Measurements from ENCODE around the gene SPATA33. TPM values are rescaled to one million over a fixed set of nuclear protein-coding genes. Genes with fewer than 3 reads are reported as not detected.

The SPATA33 gene
- total RNA-seq, 2 experiments from 2014 or later, result 4.4 to 7.1 TPM

DNA sequence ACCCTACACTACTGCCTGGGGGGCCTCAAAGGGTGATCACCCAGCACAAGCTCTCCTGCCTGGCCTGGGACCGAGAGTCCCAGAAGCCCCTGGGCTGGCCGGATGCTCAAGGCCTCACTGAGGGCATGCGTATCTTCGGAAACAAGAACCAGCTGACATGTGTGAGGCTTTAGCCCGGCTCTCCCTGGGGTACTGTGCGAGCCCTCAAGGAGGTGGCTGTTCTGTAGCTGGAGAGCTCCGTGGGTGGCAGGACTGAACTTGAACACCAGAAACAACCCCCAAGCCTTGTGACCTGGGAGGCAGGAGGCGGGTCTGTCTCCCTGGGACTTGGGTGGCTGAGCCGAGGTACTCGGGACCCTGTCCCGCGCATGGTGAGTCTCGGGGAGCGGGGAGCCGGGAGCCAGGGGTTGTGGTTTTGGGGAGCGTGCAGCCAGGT is 37.2 kb upstream of the SPATA33 start:
- H3K4me3 Mint-ChIP-seq, result no peak overlapping the region
- peaks cover 15% of the 10 kb centered on the region for H3K4me1 Mint-ChIP-seq (ENCODE audit: low read depth)
- POLR2A ChIA-PET, result no interaction called here
- TF ChIP-seq, protein P1, sequence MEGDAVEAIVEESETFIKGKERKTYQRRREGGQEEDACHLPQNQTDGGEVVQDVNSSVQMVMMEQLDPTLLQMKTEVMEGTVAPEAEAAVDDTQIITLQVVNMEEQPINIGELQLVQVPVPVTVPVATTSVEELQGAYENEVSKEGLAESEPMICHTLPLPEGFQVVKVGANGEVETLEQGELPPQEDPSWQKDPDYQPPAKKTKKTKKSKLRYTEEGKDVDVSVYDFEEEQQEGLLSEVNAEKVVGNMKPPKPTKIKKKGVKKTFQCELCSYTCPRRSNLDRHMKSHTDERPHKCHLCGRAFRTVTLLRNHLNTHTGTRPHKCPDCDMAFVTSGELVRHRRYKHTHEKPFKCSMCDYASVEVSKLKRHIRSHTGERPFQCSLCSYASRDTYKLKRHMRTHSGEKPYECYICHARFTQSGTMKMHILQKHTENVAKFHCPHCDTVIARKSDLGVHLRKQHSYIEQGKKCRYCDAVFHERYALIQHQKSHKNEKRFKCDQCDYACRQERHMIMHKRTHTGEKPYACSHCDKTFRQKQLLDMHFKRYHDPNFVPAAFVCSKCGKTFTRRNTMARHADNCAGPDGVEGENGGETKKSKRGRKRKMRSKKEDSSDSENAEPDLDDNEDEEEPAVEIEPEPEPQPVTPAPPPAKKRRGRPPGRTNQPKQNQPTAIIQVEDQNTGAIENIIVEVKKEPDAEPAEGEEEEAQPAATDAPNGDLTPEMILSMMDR (IDR thresholded peaks at IDR 0.05), result no peak
- Histone ChIP-seq H3K4me1 (ENCODE audit: insufficient read depth, low read length) (peaks cover 17% of the 10 kb centered on the region), H3K9me3 (ENCODE audit: control insufficient read depth in 1 of 2, insufficient read depth in 1 of 2, low read length in 2 of 2) (peaks cover 0 to 20% of the 10 kb centered on the region in 2 experiments), H3K27me3 (ENCODE audit: control insufficient read depth in 1 of 2, insufficient read depth in 2 of 2, low read length in 2 of 2) (peaks cover 0 to 2% of the 10 kb centered on the region in 2 experiments), H3K27ac (ENCODE audit: low read depth in 1 of 2, low read length in 2 of 2) (no peak overlapping the region), H3K36me3 (ENCODE audit: insufficient read depth, low read length) (no peaks in the 10 kb centered on the region), H3K4me3 (ENCODE audit: low read length) (no peak overlapping the region)
- intact Hi-C loops (cut with DNase I, micrococcal nuclease), result no loop called here
- no peak for DNase-seq
- no peak for ATAC-seq (ENCODE audit: poor library complexity)
- H3K9me3 Mint-ChIP-seq, result no peaks in the 10 kb centered on the region
- H3K27me3 Mint-ChIP-seq, result no peaks in the 10 kb centered on the region
- H3K36me3 Mint-ChIP-seq (ENCODE audit: low read depth), result no peaks in the 10 kb centered on the region
- CTCF ChIA-PET, result no interaction called here
- no peak overlapping the region for H3K27ac Mint-ChIP-seq

DNA sequence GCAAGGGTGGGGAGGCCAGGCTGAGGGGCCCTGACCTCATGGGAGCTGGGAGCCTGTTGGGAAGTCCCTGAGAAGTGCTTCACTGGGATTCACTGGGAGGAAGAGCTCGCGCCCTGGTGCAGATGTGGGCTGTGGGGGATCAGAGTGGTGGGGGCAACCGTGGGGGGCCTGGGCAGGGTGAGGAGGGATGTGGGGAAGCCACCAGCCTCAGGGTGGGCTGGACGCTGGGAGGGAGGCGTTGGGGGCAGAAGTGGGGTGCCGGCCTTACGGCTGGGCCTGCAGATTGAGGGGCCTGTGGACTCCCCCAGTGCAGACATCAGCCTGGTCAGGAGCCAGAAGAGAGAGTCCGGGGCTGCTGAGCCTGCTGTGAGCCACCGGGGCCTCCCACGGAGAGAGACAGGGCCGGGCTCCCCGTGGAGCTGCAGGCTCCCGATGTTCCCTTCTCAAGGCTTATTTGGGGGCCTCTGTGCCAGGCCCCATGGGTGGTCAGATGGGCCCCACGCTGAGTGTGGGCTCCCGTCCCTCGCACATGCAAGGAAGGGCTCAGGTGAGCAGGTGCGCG is 36.4 kb upstream of the SPATA33 start:
- no peak overlapping the region for H3K4me3 Mint-ChIP-seq
- no peak for ATAC-seq (ENCODE audit: poor library complexity)
- POLR2A ChIA-PET, result no interaction called here
- TF ChIP-seq, protein P1 (IDR thresholded peaks at IDR 0.05), result no peak
- H3K9me3 ChIP-seq (ENCODE audit: control insufficient read depth in 1 of 2, insufficient read depth in 1 of 2, low read length in 2 of 2), result peaks cover 0 to 12% of the 10 kb centered on the region in 2 experiments
- H3K4me3 ChIP-seq (ENCODE audit: low read length), result no peak overlapping the region
- intact Hi-C loops (cut with DNase I, micrococcal nuclease), result no loop called here
- CTCF ChIA-PET, result no interaction called here
- H3K36me3 ChIP-seq (ENCODE audit: insufficient read depth, low read length), result no peaks in the 10 kb centered on the region
- H3K27me3 Mint-ChIP-seq, result no peaks in the 10 kb centered on the region
- H3K4me1 ChIP-seq (ENCODE audit: insufficient read depth, low read length), result peaks cover 16% of the 10 kb centered on the region
- H3K36me3 Mint-ChIP-seq (ENCODE audit: low read depth), result no peaks in the 10 kb centered on the region
- no peak overlapping the region for H3K27ac ChIP-seq (ENCODE audit: low read depth in 1 of 2, low read length in 2 of 2)
- peaks cover 0 to 2% of the 10 kb centered on the region in 2 experiments for H3K27me3 ChIP-seq (ENCODE audit: control insufficient read depth in 1 of 2, insufficient read depth in 2 of 2, low read length in 2 of 2)
- H3K27ac Mint-ChIP-seq, result no peak overlapping the region
- DNase-seq, result no peak
- H3K4me1 Mint-ChIP-seq (ENCODE audit: low read depth), result peaks cover 12% of the 10 kb centered on the region
- H3K9me3 Mint-ChIP-seq, result no peaks in the 10 kb centered on the region

DNA sequence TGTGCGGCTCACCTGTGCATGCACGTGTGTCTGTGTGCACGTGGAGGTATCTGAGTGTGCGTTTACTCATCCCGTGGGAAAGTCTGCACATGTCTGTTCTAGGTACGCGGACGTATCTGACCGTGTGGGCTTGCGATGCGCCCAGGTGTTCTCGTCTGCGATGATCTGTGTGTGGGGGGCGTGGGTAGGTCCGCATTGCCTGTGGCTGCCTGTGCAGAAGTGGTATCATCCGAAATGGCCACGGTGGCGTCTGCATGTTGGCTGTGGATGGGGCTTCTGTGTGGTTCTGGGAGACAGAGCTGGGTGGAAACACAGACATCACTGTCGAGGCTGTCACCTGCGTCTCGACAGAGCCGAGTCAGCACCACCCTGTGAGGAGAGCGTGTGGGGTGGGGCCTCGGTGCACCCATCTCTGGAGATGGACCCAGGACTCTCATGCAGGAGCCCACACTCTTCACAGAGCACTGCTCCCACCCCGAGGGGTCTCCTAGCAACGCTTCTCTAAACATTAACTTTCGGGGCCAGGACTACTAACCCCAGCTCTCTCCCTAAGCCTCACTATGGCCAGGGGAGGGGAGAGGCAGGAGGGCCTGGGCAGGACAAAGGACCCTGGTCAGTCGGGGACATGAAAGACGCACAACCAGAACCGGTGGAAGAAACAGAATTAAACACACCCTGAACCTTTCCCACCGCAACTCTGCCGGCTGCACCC is 35.8 kb upstream of the SPATA33 start:
- Mint-ChIP-seq H3K4me1 (ENCODE audit: low read depth) (peaks cover 5% of the 10 kb centered on the region), H3K9me3 (no peaks in the 10 kb centered on the region), H3K27me3 (no peaks in the 10 kb centered on the region), H3K4me3 (no peak overlapping the region), H3K27ac (no peak overlapping the region), H3K36me3 (ENCODE audit: low read depth) (no peaks in the 10 kb centered on the region)
- Histone ChIP-seq H3K36me3 (ENCODE audit: insufficient read depth, low read length) (no peaks in the 10 kb centered on the region), H3K27me3 (ENCODE audit: control insufficient read depth in 1 of 2, insufficient read depth in 2 of 2, low read length in 2 of 2) (peaks cover 0 to 2% of the 10 kb centered on the region in 2 experiments), H3K9me3 (ENCODE audit: control insufficient read depth in 1 of 2, insufficient read depth in 1 of 2, low read length in 2 of 2) (peaks cover 0 to 5% of the 10 kb centered on the region in 2 experiments), H3K27ac (ENCODE audit: low read depth in 1 of 2, low read length in 2 of 2) (no peak overlapping the region), H3K4me1 (ENCODE audit: insufficient read depth, low read length) (peaks cover 9% of the 10 kb centered on the region), H3K4me3 (ENCODE audit: low read length) (no peak overlapping the region)
- ChIA-PET POLR2A (no interaction called here), CTCF (no interaction called here)
- TF ChIP-seq, protein P1 (IDR thresholded peaks at IDR 0.05), result no peak
- intact Hi-C loops (cut with DNase I, micrococcal nuclease), result no loop called here
- DNase-seq (no peak), ATAC-seq (ENCODE audit: poor library complexity) (no peak)
